ENCODE measurements around the gene TRIM42.

The TRIM42 gene

GRCh38 chr3:140710711-140711389 lies 33.0 kb downstream of the TRIM42 start:
- no peak for DNase-seq

- no peak for DNase-seq
These were observed 33.6 kb downstream of the TRIM42 start for GRCh38 chr3:140711390-140712035.

- DNase-seq: no peak
These were observed 34.4 kb downstream of the TRIM42 start for GRCh38 chr3:140712301-140712700.

GRCh38 chr3:140715035-140715434 lies 37.2 kb downstream of the TRIM42 start:
- DNase-seq: peak; percentile 54

GRCh38 chr3:140717921-140718320 lies 40.1 kb downstream of the TRIM42 start:
- DNase-seq: no peak

GRCh38 chr3:140719841-140720614 lies 42.2 kb downstream of the TRIM42 start:
- DNase-seq: no peak

GRCh38 chr3:140723576-140723975 lies 45.7 kb downstream of the TRIM42 start:
- no peak for DNase-seq

- DNase-seq: no peak
These were observed 47.3 kb downstream of the TRIM42 start for GRCh38 chr3:140724856-140725812.

GRCh38 chr3:140726066-140726465 lies 48.2 kb downstream of the TRIM42 start:
- DNase-seq: no peak

GRCh38 chr3:140727886-140728285 lies 50.0 kb downstream of the TRIM42 start:
- DNase-seq: no peak

GRCh38 chr3:140731440-140732119 lies 53.7 kb downstream of the TRIM42 start:
- no peak for DNase-seq

- no peak for DNase-seq
These were observed 55.8 kb downstream of the TRIM42 start for GRCh38 chr3:140733623-140734022.

- peak; percentile 19 for DNase-seq
These were observed 59.1 kb downstream of the TRIM42 start for GRCh38 chr3:140736863-140737460.

GRCh38 chr3:140742116-140742515 lies 64.3 kb downstream of the TRIM42 start:
- DNase-seq: no peak

- no peak for DNase-seq
These were observed 70.3 kb downstream of the TRIM42 start for GRCh38 chr3:140748171-140748570.

GRCh38 chr3:140748903-140749302 lies 71.0 kb downstream of the TRIM42 start:
- DNase-seq: no peak

All from NCI-H748 treated with DMSO at 0.1 percent for 48 hours (cell line).